Right renal pelvis (tissue), 4 donors: Measurements from ENCODE around the gene HLA-E. TPM values are rescaled to one million over a fixed set of nuclear protein-coding genes. Genes with fewer than 3 reads are reported as not detected.
A peak's percentile ranks its signal among the peaks of the same experiment; 100 is the strongest.
"Not testable (repeated sequence)": the region's sequence is repeated elsewhere in the genome, so short reads cannot be mapped to it uniquely, and the experiment has no call there.

Source experiments
- DNase-seq, 4 donors: peaks; one replicate each; pipeline ENCODE4 v3.0.0-alpha.2; 2013; ENCODE audit warnings: low read depth in 4 of 4, low spot score in 3 of 4, missing footprints in 1 of 4
- polyA plus RNA-seq, 4 donors: library from polyadenylated mRNA; unstranded; fragments of 120-200 nt; gene quantifications; one replicate each; pipeline ENCODE4 v1.2.1, GENCODE V29; 2013; ENCODE audit not compliant: insufficient read length in 4 of 4

Gene HLA-E
- polyA plus RNA-seq, 4 donors: 121 to 129 (median 122) TPM

- no peak for DNase-seq
Measured at GRCh38 chr6:30500421-30501355, 11.4 kb downstream of the HLA-E start.

- DNase-seq: no peak
Measured at GRCh38 chr6:30507849-30508827, 18.8 kb downstream of the HLA-E start.

GRCh38 chr6:30508890-30509736, 19.8 kb downstream of the HLA-E start:
- DNase-seq: no peak

GRCh38 chr6:30510419-30511168, 21.3 kb downstream of the HLA-E start:
- DNase-seq: no peak

- no peak for DNase-seq
Measured at GRCh38 chr6:30511169-30511546, 21.8 kb downstream of the HLA-E start.

- no peak for DNase-seq
Measured at GRCh38 chr6:30513451-30513850, 24.1 kb downstream of the HLA-E start.

GRCh38 chr6:30515106-30515505, 25.8 kb downstream of the HLA-E start:
- no peak for DNase-seq

- peak; percentile 68 to 86 (median 83) for DNase-seq
Measured at GRCh38 chr6:30515944-30516753, 26.8 kb downstream of the HLA-E start.

GRCh38 chr6:30516754-30517076, 27.4 kb downstream of the HLA-E start:
- not testable (repeated sequence) for DNase-seq

GRCh38 chr6:30517767-30518504, 28.6 kb downstream of the HLA-E start:
- DNase-seq: not testable (repeated sequence)

GRCh38 chr6:30518505-30519145, 29.3 kb downstream of the HLA-E start:
- DNase-seq: not testable (repeated sequence)

- DNase-seq: no peak
Measured at GRCh38 chr6:30520522-30520921, 31.2 kb downstream of the HLA-E start.

- not testable (repeated sequence) for DNase-seq
Measured at GRCh38 chr6:30521082-30521481, 31.8 kb downstream of the HLA-E start.

- DNase-seq: not testable (repeated sequence)
Measured at GRCh38 chr6:30521952-30522351, 32.6 kb downstream of the HLA-E start.

GRCh38 chr6:30526444-30526843, 37.1 kb downstream of the HLA-E start:
- not testable (repeated sequence) for DNase-seq

GRCh38 chr6:30529349-30529875, 40.1 kb downstream of the HLA-E start:
- DNase-seq: not testable (repeated sequence)

GRCh38 chr6:30530014-30530413, 40.7 kb downstream of the HLA-E start:
- no peak for DNase-seq
